ENCODE results near the gene RASGRP4. TPM values are rescaled to one million over a fixed set of nuclear protein-coding genes. Genes with fewer than 3 reads are reported as not detected.

RASGRP4 gene
- total and polyA plus RNA-seq, 10 donors = 1.7 to 59.9 (median 19.5) TPM

- no peak for TF ChIP-seq POLR2AphosphoS5 (IDR thresholded peaks at IDR 0.05)
- TF ChIP-seq CTCF (IDR thresholded peaks at IDR 0.05 in 8 of 11, conservative IDR thresholded peaks at IDR 0.05 in 3 of 11) = no peak
- no peak for TF ChIP-seq POLR2A (IDR thresholded peaks at IDR 0.05)
- no peaks in the 10 kb centered on the region for H3K9me3 ChIP-seq
- no peak overlapping the region for H3K4me3 ChIP-seq
- H3K27me3 ChIP-seq (replicated peaks in 1 of 7) = peaks cover 0 to 90% (median 60%) of the 10 kb centered on the region in 7 donors
- intact Hi-C loops (cut with DNase I; ENCODE audit: low total_unique reads) = no loop called here
- no peak for DNase-seq
- 38 to 47% (median 43%) methylated on average over 20 to 22 of the region's 22 CpGs for WGBS, 5 donors
- H3K4me1 ChIP-seq = peaks cover 30 to 57% (median 50%) of the 10 kb centered on the region in 6 donors
- H3K36me3 ChIP-seq = peaks cover 0 to 12% (median 2%) of the 10 kb centered on the region in 6 donors
- H3K27ac ChIP-seq = no peak overlapping the region
These were observed 35.8 kb downstream of the RASGRP4 start for GRCh38 chr19:38389957-38390924.

- Histone ChIP-seq H3K9me3 (no peaks in the 10 kb centered on the region), H3K27me3 (replicated peaks in 1 of 7) (peaks cover 0 to 90% (median 51%) of the 10 kb centered on the region in 7 donors), H3K27ac (peak overlapping the region in 1 of 8 donors; percentile 11), H3K4me1 (peaks cover 30 to 53% (median 42%) of the 10 kb centered on the region in 6 donors), H3K4me3 (peak overlapping the region in 6 of 8 donors; percentile 33 to 73 (median 46)), H3K36me3 (peaks cover 0 to 21% (median 7%) of the 10 kb centered on the region in 6 donors)
- DNase-seq = no peak
- WGBS, 5 donors = 5 to 10% (median 6%) methylated on average over 20 to 28 of the region's 28 CpGs
- intact Hi-C loops (cut with DNase I; ENCODE audit: low total_unique reads) = no loop called here
- no peak for TF ChIP-seq CTCF (IDR thresholded peaks at IDR 0.05 in 8 of 11, conservative IDR thresholded peaks at IDR 0.05 in 3 of 11)
- no peak for TF ChIP-seq POLR2AphosphoS5 (IDR thresholded peaks at IDR 0.05)
- TF ChIP-seq POLR2A (IDR thresholded peaks at IDR 0.05) = no peak
These were observed 36.7 kb downstream of the RASGRP4 start for GRCh38 chr19:38389101-38389925.

GRCh38 chr19:38388349-38389100 is 37.5 kb downstream of the RASGRP4 start, which contains the start of gene SPRED3:
TSS of gene SPRED3 (plus strand) at chr19:38388697. CDS start at chr19:38390303, 1,606 bp downstream.
- Histone ChIP-seq H3K9me3 (no peaks in the 10 kb centered on the region), H3K27me3 (replicated peaks in 1 of 7) (peaks cover 0 to 84% (median 48%) of the 10 kb centered on the region in 7 donors), H3K27ac (peak within 1 kb of the TSS in 3 of 8 donors; percentile 57 to 75 (median 69)), H3K4me3 (peak within 1 kb of the TSS; percentile 5 to 73 (median 42)), H3K4me1 (peaks cover 30 to 52% (median 42%) of the 10 kb centered on the region in 6 donors), H3K36me3 (peaks cover 0 to 29% (median 15%) of the 10 kb centered on the region in 6 donors)
- TF ChIP-seq CTCF (IDR thresholded peaks at IDR 0.05 in 8 of 11, conservative IDR thresholded peaks at IDR 0.05 in 3 of 11) (no peak), POLR2A (IDR thresholded peaks at IDR 0.05) (no peak), POLR2AphosphoS5 (IDR thresholded peaks at IDR 0.05) (no peak)
- no peak for DNase-seq
- WGBS, 5 donors = 0 to 7% (median 1%) methylated on average over 16 to 44 of the region's 46 CpGs
- intact Hi-C loops (cut with DNase I; ENCODE audit: low total_unique reads) = no loop called here
